Left cardiac atrium (tissue), 4 donors: ENCODE measurements around the gene LRRC10B. TPM values are rescaled to one million over a fixed set of nuclear protein-coding genes. Genes with fewer than 3 reads are reported as not detected.

Experiments
- ATAC-seq, 2 donors: fragments of 200-7000 bp; cut with Tn5 transposase; one replicate each; pipeline ENCODE4 v1.9.1; 2020; ENCODE audit warnings: mild to moderate bottlenecking in 2 of 2, moderate library complexity in 2 of 2
- DNase-seq: peaks from one replicate; pipeline ENCODE4 v3.0.0-alpha.2; 2020
- intact Hi-C, 2 donors: fragments of 100-400 bp; cut with DNase I; formaldehyde crosslinking; loops; one replicate each; pipeline versions ENCODE4 v1.14.1 to v1.15.1; 2022 to 2023
- total RNA-seq, 2 donors: library from RNA; stranded (reverse); fragmentation: NEBNext Ultra II Directional; extraction: Animal tissue kit (Norgen Biotek cat#: 25700); gene quantifications; one replicate each; pipeline ENCODE4 v1.2.1, GENCODE V29; 2021
- donor health status: DM: no; HTN: yes; CAD: no.
- donor health status: DM: no; HTN: yes; CAD: no; lungs with severe emphysema.
- donor health status: DM: yes; HTN: yes; CAD: no.
- donor health status: Dilated cardiomyopathy.

Gene LRRC10B
- total RNA-seq, 2 donors from 2014 or later, result 0.74 to 1.1 TPM

GRCh38 chr11:61503135-61503770 is 5.3 kb upstream of the LRRC10B start:
- intact Hi-C loops, result no loop called here
- DNase-seq (no peak), ATAC-seq (no peak)

GRCh38 chr11:61505106-61505505 is 3.4 kb upstream of the LRRC10B start:
- DNase-seq, result no peak
- no peak for ATAC-seq
- intact Hi-C loops, result no loop called here

- ATAC-seq, result no peak
- DNase-seq, result no peak
These were observed 2.9 kb upstream of the LRRC10B start for GRCh38 chr11:61505640-61506155.

GRCh38 chr11:61507012-61507768 is 1.4 kb upstream of the LRRC10B start:
- DNase-seq, result no peak

More at GRCh38 chr11:61505640-61506155, 2.9 kb upstream of the LRRC10B start:
- intact Hi-C loops, result no loop called here

GRCh38 chr11:61509043-61510029 is 787 bp downstream of the LRRC10B start:
- peak; percentile 88 to 89 for ATAC-seq
- DNase-seq, result peak; percentile 70
- intact Hi-C loops, result no loop called here

More at GRCh38 chr11:61507012-61507768, 1.4 kb upstream of the LRRC10B start:
- ATAC-seq, result no peak
- intact Hi-C loops, result no loop called here

GRCh38 chr11:61510166-61510919 is 1.8 kb downstream of the LRRC10B start:
- DNase-seq (no peak), ATAC-seq (no peak)
- intact Hi-C loops, result no loop called here

GRCh38 chr11:61510974-61511373 is 2.4 kb downstream of the LRRC10B start:
- intact Hi-C loops, result no loop called here
- no peak for ATAC-seq
- no peak for DNase-seq

GRCh38 chr11:61511383-61511782 is 2.8 kb downstream of the LRRC10B start:
- intact Hi-C loops, result no loop called here
- ATAC-seq, result no peak
- no peak for DNase-seq

- DNase-seq (no peak), ATAC-seq (no peak)
- intact Hi-C loops, result no loop called here
These were observed 3.9 kb downstream of the LRRC10B start for GRCh38 chr11:61512435-61512834.

- ATAC-seq, result no peak
- intact Hi-C loops, result no loop called here
- DNase-seq, result no peak
These were observed 4.7 kb downstream of the LRRC10B start for GRCh38 chr11:61513143-61513765.

GRCh38 chr11:61514050-61514917 is 5.7 kb downstream of the LRRC10B start:
- DNase-seq, result no peak
- intact Hi-C loops, result no loop called here
- no peak for ATAC-seq

GRCh38 chr11:61515686-61516085 is 7.1 kb downstream of the LRRC10B start:
- no peak for DNase-seq
- intact Hi-C loops, result loop anchor here (2.0 to 5.0 kb wide), 2 partner anchors 38 to 69 kb away; no protein-coding TSS in a partner anchor
- ATAC-seq, result no peak

GRCh38 chr11:61516191-61516590 is 7.6 kb downstream of the LRRC10B start:
- ATAC-seq (peak in 1 of 2 donors; percentile 10), DNase-seq (no peak)

GRCh38 chr11:61516675-61517572 is 8.4 kb downstream of the LRRC10B start:
- intact Hi-C loops, result loop anchor here (2.0 to 5.0 kb wide), 2 partner anchors 40 to 70 kb away; no protein-coding TSS in a partner anchor
- DNase-seq, result no peak

More at GRCh38 chr11:61516191-61516590, 7.6 kb downstream of the LRRC10B start:
- intact Hi-C loops, result loop anchor here (2.0 to 5.0 kb wide), 2 partner anchors 39 to 69 kb away; no protein-coding TSS in a partner anchor

GRCh38 chr11:61518032-61518795 is 9.7 kb downstream of the LRRC10B start:
- DNase-seq, result no peak
- intact Hi-C loops, result loop anchor here (5.0 kb wide), 1 partner anchor 41 kb away; no protein-coding TSS in a partner anchor
- no peak for ATAC-seq

More at GRCh38 chr11:61516675-61517572, 8.4 kb downstream of the LRRC10B start:
- peak; percentile 43 for ATAC-seq
